CD14-positive monocyte (primary cell): Measurements from ENCODE around the gene ZEB2. TPM values are rescaled to one million over a fixed set of nuclear protein-coding genes. Genes with fewer than 3 reads are reported as not detected.

Experiments used
- DNase-seq, 3 donors: peaks; one replicate each; pipeline ENCODE4 v3.0.0-alpha.2; 2011 to 2022
- H2AFZ ChIP-seq: 2 replicates; pipeline ENCODE4 v1.6.0; 2012; ENCODE audit warnings: mild to moderate bottlenecking, low read depth, low read length, inconsistent platforms; ENCODE audit not compliant: insufficient read depth, poor library complexity, severe bottlenecking
- H3K27ac ChIP-seq, 2 donors: 1 replicate in 1 of 2; 2 replicates in 1 of 2; pipeline ENCODE4 v1.5.1; 2012 to 2013; ENCODE audit warnings: low read length in 2 of 2, control low read depth in 1 of 2, inconsistent platforms in 1 of 2, low read depth in 1 of 2, mild to moderate bottlenecking in 1 of 2
- H3K27me3 ChIP-seq, 2 donors: one replicate each; pipeline versions ENCODE4 v1.6.0 to v1.6.1; 2011 to 2013; ENCODE audit warnings: low read length in 2 of 2; ENCODE audit not compliant: control insufficient read depth in 2 of 2, insufficient read depth in 2 of 2
- H3K36me3 ChIP-seq, 2 donors: replicated peaks in 1 of 2; 1 replicate in 1 of 2; 2 replicates in 1 of 2; pipeline versions ENCODE4 v1.5.1 to v1.6.1; 2012 to 2013; ENCODE audit warnings: low read length in 2 of 2, control low read depth in 1 of 2, inconsistent platforms in 1 of 2, mild to moderate bottlenecking in 1 of 2; ENCODE audit not compliant: insufficient read depth in 2 of 2, control insufficient read depth in 1 of 2
- H3K4me1 ChIP-seq, 2 donors: 1 replicate in 1 of 2; 2 replicates in 1 of 2; pipeline versions ENCODE4 v1.5.1 to v1.6.1; 2012 to 2013; ENCODE audit warnings: low read length in 2 of 2, control low read depth in 1 of 2, inconsistent platforms in 1 of 2, mild to moderate bottlenecking in 1 of 2, moderate library complexity in 1 of 2; ENCODE audit not compliant: insufficient read depth in 2 of 2, control insufficient read depth in 1 of 2
- H3K4me2 ChIP-seq: replicated peaks from 2 replicates; pipeline ENCODE3; 2012; ENCODE audit warnings: low read length, moderate library complexity, mild to moderate bottlenecking; ENCODE audit not compliant: poor library complexity, severe bottlenecking; ENCODE audit errors: extremely low read depth
- H3K4me3 ChIP-seq, 3 experiments: fragments of 200-600 bp in 1 of 3; sonication (generic) in 1 of 3; replicated peaks in 1 of 3; 1 replicate in 2 of 3; 2 replicates in 1 of 3; pipeline ENCODE4 v1.5.1; 2011 to 2013; ENCODE audit warnings: low read length in 3 of 3, mild to moderate bottlenecking in 3 of 3, control low read depth in 2 of 3, low read depth in 2 of 3, inconsistent platforms in 1 of 3, moderate library complexity in 1 of 3
- H3K79me2 ChIP-seq: 2 replicates; pipeline ENCODE4 v1.6.0; 2012; ENCODE audit warnings: mild to moderate bottlenecking, control low read depth, inconsistent platforms, low read length, moderate library complexity; ENCODE audit not compliant: insufficient read depth
- H3K9ac ChIP-seq: 2 replicates; pipeline ENCODE4 v1.6.0; 2017; ENCODE audit warnings: low read length, mild to moderate bottlenecking; ENCODE audit not compliant: insufficient read depth, poor library complexity, severe bottlenecking
- H3K9me3 ChIP-seq, 2 donors: replicated peaks in 1 of 2; 1 replicate in 1 of 2; 2 replicates in 1 of 2; pipeline versions ENCODE4 v1.5.1 to v1.6.1; 2012 to 2013; ENCODE audit warnings: low read length in 2 of 2, control low read depth in 1 of 2; ENCODE audit not compliant: control insufficient read depth in 1 of 2, insufficient read depth in 1 of 2
- H4K20me1 ChIP-seq: 2 replicates; pipeline ENCODE4 v1.6.0; 2012; ENCODE audit warnings: mild to moderate bottlenecking, low read length, control low read depth, moderate library complexity; ENCODE audit not compliant: insufficient read depth
- H3K27ac Mint-ChIP-seq, 7 donors: one replicate each; pipeline ENCODE4 v1.8.0; 2020; ENCODE audit warnings: mild to moderate bottlenecking in 7 of 7, mixed read lengths in 7 of 7, moderate library complexity in 6 of 7, inconsistent platforms in 2 of 7
- H3K27me3 Mint-ChIP-seq, 3 donors: one replicate each; pipeline ENCODE4 v1.8.0; 2021 to 2022; ENCODE audit warnings: low read depth in 3 of 3, mild to moderate bottlenecking in 3 of 3, mixed read lengths in 3 of 3, moderate library complexity in 3 of 3, inconsistent platforms in 1 of 3
- H3K36me3 Mint-ChIP-seq, 2 donors: one replicate each; pipeline ENCODE4 v1.8.0; 2020; ENCODE audit warnings: mixed read lengths in 2 of 2, inconsistent platforms in 1 of 2, mild to moderate bottlenecking in 1 of 2
- H3K4me1 Mint-ChIP-seq: one replicate; pipeline ENCODE4 v1.8.0; 2020; ENCODE audit warnings: mild to moderate bottlenecking, mixed read lengths
- H3K4me3 Mint-ChIP-seq, 2 donors: one replicate each; pipeline ENCODE4 v1.8.0; 2020; ENCODE audit warnings: mild to moderate bottlenecking in 2 of 2, mixed read lengths in 2 of 2, moderate library complexity in 1 of 2
- H3K9me3 Mint-ChIP-seq, 7 donors: one replicate each; pipeline ENCODE4 v1.8.0; 2020 to 2022; ENCODE audit warnings: mixed read lengths in 7 of 7, mild to moderate bottlenecking in 6 of 7, moderate library complexity in 6 of 7, inconsistent platforms in 2 of 7
- WGBS: methylation state at CpG from one replicate; pipeline ENCODE4 v1.1.5; 2013; ENCODE audit warnings: missing lambda C conversion rate; ENCODE audit not compliant: insufficient coverage; 5-methylcytosine and 5-hydroxymethylcytosine counted together
- intact Hi-C, 2 donors: fragments of 100-400 bp; cut with micrococcal nuclease; formaldehyde crosslinking; loops; one replicate each; pipeline versions ENCODE4 v1.15.0 to v1.15.1; 2023
- polyA plus RNA-seq, 3 donors: library from polyadenylated mRNA; depleted of rRNA in 1 of 3; unstranded in 2 of 3; stranded (reverse) in 1 of 3; fragments of 300-500 nt in 2 of 3; fragments of >200 nt in 1 of 3; fragmentation: Illumina TruSeq in 2 of 3; gene quantifications; 1 replicate in 2 of 3; 2 replicates in 1 of 3; pipeline ENCODE4 v1.2.3, GENCODE V29; 2012 to 2021
- TF ChIP-seq, protein P1 (sequence below): fragments of 200-600 bp; IDR thresholded peaks from one replicate; pipeline ENCODE4 v1.8.0; 2022; ENCODE audit warnings: antibody characterized with exemption, mild to moderate bottlenecking

The ZEB2 gene
- polyA plus RNA-seq, 3 donors: 76.8 to 325 (median 93.8) TPM

GRCh38 chr2:144349674-144350073 is 170.2 kb downstream of the ZEB2 start:
- Histone ChIP-seq H3K27me3 (no peaks in the 10 kb centered on the region), H3K9me3 (no peaks in the 10 kb centered on the region), H3K79me2 (no peaks in the 10 kb centered on the region), H3K4me3 (no peak overlapping the region), H3K36me3 (no peaks in the 10 kb centered on the region), H4K20me1 (no peaks in the 10 kb centered on the region), H3K4me1 (no peaks in the 10 kb centered on the region), H3K27ac (no peak overlapping the region), H3K4me2 (no peak overlapping the region), H3K9ac (no peak overlapping the region), H2AFZ (no peak overlapping the region)
- DNase-seq: no peak
- Mint-ChIP-seq H3K4me1 (no peaks in the 10 kb centered on the region), H3K27me3 (peaks cover 2 to 5% (median 2%) of the 10 kb centered on the region in 3 donors), H3K9me3 (peaks cover 0 to 3% (median 0%) of the 10 kb centered on the region in 7 donors), H3K36me3 (no peaks in the 10 kb centered on the region), H3K27ac (no peak overlapping the region), H3K4me3 (no peak overlapping the region)
- TF ChIP-seq, protein P1, sequence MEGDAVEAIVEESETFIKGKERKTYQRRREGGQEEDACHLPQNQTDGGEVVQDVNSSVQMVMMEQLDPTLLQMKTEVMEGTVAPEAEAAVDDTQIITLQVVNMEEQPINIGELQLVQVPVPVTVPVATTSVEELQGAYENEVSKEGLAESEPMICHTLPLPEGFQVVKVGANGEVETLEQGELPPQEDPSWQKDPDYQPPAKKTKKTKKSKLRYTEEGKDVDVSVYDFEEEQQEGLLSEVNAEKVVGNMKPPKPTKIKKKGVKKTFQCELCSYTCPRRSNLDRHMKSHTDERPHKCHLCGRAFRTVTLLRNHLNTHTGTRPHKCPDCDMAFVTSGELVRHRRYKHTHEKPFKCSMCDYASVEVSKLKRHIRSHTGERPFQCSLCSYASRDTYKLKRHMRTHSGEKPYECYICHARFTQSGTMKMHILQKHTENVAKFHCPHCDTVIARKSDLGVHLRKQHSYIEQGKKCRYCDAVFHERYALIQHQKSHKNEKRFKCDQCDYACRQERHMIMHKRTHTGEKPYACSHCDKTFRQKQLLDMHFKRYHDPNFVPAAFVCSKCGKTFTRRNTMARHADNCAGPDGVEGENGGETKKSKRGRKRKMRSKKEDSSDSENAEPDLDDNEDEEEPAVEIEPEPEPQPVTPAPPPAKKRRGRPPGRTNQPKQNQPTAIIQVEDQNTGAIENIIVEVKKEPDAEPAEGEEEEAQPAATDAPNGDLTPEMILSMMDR: no peak
- 100% methylated on average over 1 of the region's 3 CpGs for WGBS
- intact Hi-C loops: no loop called here

- peaks cover 2 to 5% (median 2%) of the 10 kb centered on the region in 3 donors for H3K27me3 Mint-ChIP-seq
- Histone ChIP-seq H3K4me2 (no peak overlapping the region), H3K4me3 (no peak overlapping the region), H3K27ac (no peak overlapping the region), H3K9me3 (no peaks in the 10 kb centered on the region), H3K36me3 (no peaks in the 10 kb centered on the region), H3K9ac (no peak overlapping the region), H3K4me1 (no peaks in the 10 kb centered on the region), H4K20me1 (no peaks in the 10 kb centered on the region), H2AFZ (no peak overlapping the region), H3K79me2 (no peaks in the 10 kb centered on the region), H3K27me3 (no peaks in the 10 kb centered on the region)
- H3K4me3 Mint-ChIP-seq: no peak overlapping the region
- WGBS: 100% methylated on average over 2 of the region's 2 CpGs
- H3K9me3 Mint-ChIP-seq: peaks cover 0 to 3% (median 0%) of the 10 kb centered on the region in 7 donors
- TF ChIP-seq, protein P1: no peak
- no peaks in the 10 kb centered on the region for H3K36me3 Mint-ChIP-seq
- H3K27ac Mint-ChIP-seq: no peak overlapping the region
- H3K4me1 Mint-ChIP-seq: no peaks in the 10 kb centered on the region
- DNase-seq: no peak
- intact Hi-C loops: no loop called here
Measured at GRCh38 chr2:144348846-144349245, 171.1 kb downstream of the ZEB2 start.
